GM12872 (cell line): ENCODE data around the gene MRPL9.

Experiments used
- CTCF ChIP-seq: IDR thresholded peaks from 3 replicates; pipeline ENCODE4 v1.5.1; 2011; ENCODE audit warnings: low read depth, mild to moderate bottlenecking, low read length, moderate library complexity; ENCODE audit not compliant: insufficient read depth

The MRPL9 gene

GRCh38 chr1:151737026-151737425 lies 26.3 kb downstream of the MRPL9 start:
- no peak for TF ChIP-seq CTCF

- no peak for TF ChIP-seq CTCF
These were observed 30.2 kb downstream of the MRPL9 start for GRCh38 chr1:151733126-151733525.

- TF ChIP-seq CTCF = no peak
These were observed 33.4 kb downstream of the MRPL9 start for GRCh38 chr1:151729966-151730291.

GRCh38 chr1:151729157-151729965 lies 33.9 kb downstream of the MRPL9 start:
- TF ChIP-seq CTCF = no peak

GRCh38 chr1:151728151-151729054 lies 34.9 kb downstream of the MRPL9 start:
- no peak for TF ChIP-seq CTCF

- TF ChIP-seq CTCF = no peak
These were observed 39.4 kb downstream of the MRPL9 start for GRCh38 chr1:151723726-151724370.
